Fibroblast of the aortic adventitia (primary cell): ENCODE measurements around the gene FARS2. TPM values are rescaled to one million over a fixed set of nuclear protein-coding genes. Genes with fewer than 3 reads are reported as not detected.

Experiments used
- DNase-seq: peaks from one replicate; pipeline ENCODE4 v3.0.0-alpha.2; 2010; ENCODE audit warnings: low read depth
- H3K4me3 ChIP-seq: 2 replicates; pipeline ENCODE4 v1.5.1; 2011; ENCODE audit warnings: low read depth, mild to moderate bottlenecking, control low read depth, low read length, moderate library complexity
- total RNA-seq: library from RNA; depleted of rRNA; stranded (reverse); fragments of >200 nt; gene quantifications from 2 replicates; pipeline ENCODE4 v1.2.3, GENCODE V29; 2012; ENCODE audit warnings: low replicate concordance
- TF ChIP-seq, protein P1 (sequence below): IDR thresholded peaks from 2 replicates; pipeline ENCODE4 v1.5.1; 2011; ENCODE audit warnings: mild to moderate bottlenecking, low read length, control low read depth, inconsistent platforms; ENCODE audit not compliant: insufficient read depth

The FARS2 gene
- total RNA-seq, 1 donor = 25.5 TPM

GRCh38 chr6:5425797-5426196, 164.5 kb downstream of the FARS2 start:
- H3K4me3 ChIP-seq = no peak overlapping the region
- no peak for DNase-seq
- TF ChIP-seq, protein P1, sequence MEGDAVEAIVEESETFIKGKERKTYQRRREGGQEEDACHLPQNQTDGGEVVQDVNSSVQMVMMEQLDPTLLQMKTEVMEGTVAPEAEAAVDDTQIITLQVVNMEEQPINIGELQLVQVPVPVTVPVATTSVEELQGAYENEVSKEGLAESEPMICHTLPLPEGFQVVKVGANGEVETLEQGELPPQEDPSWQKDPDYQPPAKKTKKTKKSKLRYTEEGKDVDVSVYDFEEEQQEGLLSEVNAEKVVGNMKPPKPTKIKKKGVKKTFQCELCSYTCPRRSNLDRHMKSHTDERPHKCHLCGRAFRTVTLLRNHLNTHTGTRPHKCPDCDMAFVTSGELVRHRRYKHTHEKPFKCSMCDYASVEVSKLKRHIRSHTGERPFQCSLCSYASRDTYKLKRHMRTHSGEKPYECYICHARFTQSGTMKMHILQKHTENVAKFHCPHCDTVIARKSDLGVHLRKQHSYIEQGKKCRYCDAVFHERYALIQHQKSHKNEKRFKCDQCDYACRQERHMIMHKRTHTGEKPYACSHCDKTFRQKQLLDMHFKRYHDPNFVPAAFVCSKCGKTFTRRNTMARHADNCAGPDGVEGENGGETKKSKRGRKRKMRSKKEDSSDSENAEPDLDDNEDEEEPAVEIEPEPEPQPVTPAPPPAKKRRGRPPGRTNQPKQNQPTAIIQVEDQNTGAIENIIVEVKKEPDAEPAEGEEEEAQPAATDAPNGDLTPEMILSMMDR = no peak

DNA sequence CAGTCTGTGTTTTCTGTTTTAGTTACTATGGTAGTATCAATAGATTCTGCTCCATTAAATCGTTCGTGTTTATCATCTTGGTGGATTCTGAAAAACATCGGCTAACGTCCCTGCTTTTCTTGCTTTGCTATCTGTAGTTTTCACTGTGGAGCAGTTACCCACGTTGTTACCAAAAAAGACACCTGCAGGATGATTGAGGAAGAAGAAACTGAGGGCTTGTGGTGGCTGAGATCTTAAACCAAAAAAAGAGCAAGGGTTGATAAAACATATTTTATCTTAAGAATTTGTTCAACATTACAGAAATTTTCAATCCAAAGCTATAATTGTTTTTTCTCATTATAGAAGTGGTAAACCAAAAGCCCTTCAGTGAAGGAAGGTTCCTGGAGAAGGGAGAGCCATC, 166.3 kb downstream of the FARS2 start:
- DNase-seq = no peak
- TF ChIP-seq, protein P1 = no peak

DNA sequence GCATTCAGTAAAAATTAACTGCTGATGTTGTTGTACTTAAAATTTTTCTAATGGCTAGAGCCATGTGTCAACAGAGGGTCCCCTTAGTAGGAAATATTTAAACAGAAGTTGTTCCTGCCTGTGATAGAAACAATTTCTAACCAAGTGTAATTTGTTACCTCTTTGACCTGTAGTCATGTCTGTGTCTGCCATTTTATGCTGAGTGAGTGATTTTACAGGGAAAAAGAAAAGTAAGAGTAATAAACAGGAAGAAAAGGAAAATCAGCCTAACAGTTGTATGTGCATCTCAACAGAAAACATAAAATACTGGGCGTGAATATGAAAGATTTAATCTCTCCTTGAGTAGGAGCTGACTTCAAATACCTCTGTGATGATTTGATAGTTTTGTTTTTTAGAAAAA, 172.0 kb downstream of the FARS2 start:
- TF ChIP-seq, protein P1 = no peak
- no peak for DNase-seq
- H3K4me3 ChIP-seq = no peak overlapping the region

More for the DNA sequence above, 166.3 kb downstream of the FARS2 start:
- H3K4me3 ChIP-seq = no peak overlapping the region

DNA sequence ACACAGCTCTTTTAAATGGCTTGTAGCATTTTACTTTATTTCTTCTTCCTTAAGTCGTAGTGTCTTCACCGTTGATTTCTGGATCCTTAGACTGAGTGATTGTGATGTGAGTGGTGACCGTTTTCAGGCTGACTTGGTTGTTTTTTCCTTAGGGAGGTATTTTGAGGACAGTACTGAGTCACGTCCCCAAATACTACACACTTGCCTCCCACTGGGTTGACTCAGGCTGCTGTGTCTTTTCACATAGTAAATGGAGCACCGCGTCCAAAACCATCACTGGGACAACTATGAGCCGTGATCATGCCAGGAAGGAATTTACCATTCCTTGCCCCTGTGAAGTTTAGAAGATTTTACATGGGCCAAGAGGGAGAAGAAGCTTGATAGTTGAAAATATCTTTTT, 174.1 kb downstream of the FARS2 start:
- peak; percentile 42 for DNase-seq
- TF ChIP-seq, protein P1 = no peak
- no peak overlapping the region for H3K4me3 ChIP-seq

DNA sequence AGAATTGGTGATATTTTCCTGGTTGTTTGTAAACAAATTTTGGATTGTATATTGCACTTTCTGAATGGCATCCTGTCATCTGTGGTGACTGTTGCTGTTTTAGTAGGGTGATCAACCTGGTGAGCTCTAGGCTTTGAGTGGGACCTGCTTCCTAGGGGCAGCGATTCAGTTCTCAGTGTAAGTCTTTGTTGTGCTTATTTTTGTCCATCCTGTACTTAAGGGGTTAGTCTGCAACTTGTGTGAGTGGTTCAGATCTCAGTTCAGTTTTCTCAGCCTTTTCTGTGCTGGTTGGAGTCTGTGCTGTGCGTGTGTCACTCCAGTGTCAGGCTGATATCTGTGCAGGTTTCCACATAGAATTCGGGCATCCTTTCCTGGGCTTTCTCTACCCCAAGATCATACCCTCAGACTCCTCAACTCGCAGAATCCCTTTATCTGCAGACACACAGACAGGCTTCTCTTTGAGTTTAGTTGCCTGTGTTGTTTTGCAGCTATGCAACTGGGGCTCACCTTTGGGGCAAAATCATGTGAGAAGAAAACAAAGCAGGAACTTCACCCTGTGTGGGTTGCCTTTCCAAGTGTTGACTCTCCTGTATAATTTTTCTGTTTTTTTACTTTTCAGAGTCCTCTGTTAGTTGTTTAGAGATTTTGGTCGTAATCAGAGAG, 177.7 kb downstream of the FARS2 start:
- TF ChIP-seq, protein P1 = no peak
- DNase-seq = no peak
- no peak overlapping the region for H3K4me3 ChIP-seq

DNA sequence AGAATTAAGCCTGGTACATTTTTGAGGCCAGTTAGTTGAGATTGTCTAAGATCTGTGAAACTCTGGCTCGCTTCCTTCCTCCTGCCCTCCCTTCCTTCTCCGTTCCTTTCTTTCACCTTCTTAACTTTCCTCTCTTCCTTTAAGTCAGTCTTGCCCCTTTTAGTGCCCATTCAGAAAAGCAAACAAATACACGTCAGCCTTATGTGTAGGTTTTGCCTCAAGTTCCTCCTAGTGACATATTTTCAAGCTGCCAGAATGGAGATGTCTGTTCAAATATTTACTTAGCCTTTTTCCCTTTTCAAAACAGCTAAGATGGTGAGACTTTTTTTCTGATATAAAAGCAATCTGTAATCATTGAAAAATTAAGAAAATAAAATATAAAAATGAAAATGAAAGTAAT, 178.4 kb downstream of the FARS2 start:
- no peak for DNase-seq
- H3K4me3 ChIP-seq = no peak overlapping the region
- TF ChIP-seq, protein P1 = no peak

GRCh38 chr6:5442319-5442718, 181.0 kb downstream of the FARS2 start:
- TF ChIP-seq, protein P1 = no peak
- H3K4me3 ChIP-seq = no peak overlapping the region
- DNase-seq = peak; percentile 26
